GM19452 (cell line): Measurements from ENCODE around the gene HLA-DRB1.

Experiments
- ATAC-seq: cut with Tn5 transposase; IDR thresholded peaks from one replicate; pipeline ENCODE4 v1.9.1; 2021; ENCODE audit not compliant: unreplicated experiment

Gene HLA-DRB1

GRCh38 chr6:32562940-32563339, 26.7 kb downstream of the HLA-DRB1 start:
- ATAC-seq, result no peak

- no peak for ATAC-seq
Observed at GRCh38 chr6:32559747-32560146, 29.9 kb downstream of the HLA-DRB1 start.

GRCh38 chr6:32558426-32559057, 31.1 kb downstream of the HLA-DRB1 start:
- ATAC-seq, result no peak

GRCh38 chr6:32554116-32554965, 35.3 kb downstream of the HLA-DRB1 start:
- no peak for ATAC-seq

- no peak for ATAC-seq
Observed at GRCh38 chr6:32553037-32553742, 36.5 kb downstream of the HLA-DRB1 start.

- ATAC-seq, result no peak
Observed at GRCh38 chr6:32551410-32551809, 38.2 kb downstream of the HLA-DRB1 start.

- ATAC-seq, result no peak
Observed at GRCh38 chr6:32539839-32540238, 49.8 kb downstream of the HLA-DRB1 start.

GRCh38 chr6:32530431-32530793, 59.2 kb downstream of the HLA-DRB1 start:
- peak; percentile 25 for ATAC-seq

- ATAC-seq, result peak; percentile 70
Observed at GRCh38 chr6:32529697-32530430, 59.8 kb downstream of the HLA-DRB1 start, which contains the start of gene HLA-DRB5. TSS of gene HLA-DRB5 (minus strand) at chr6:32530287. CDS start at chr6:32530224, 63 bp downstream.
